MM.1S (cell line): ENCODE measurements around the gene SORCS2.

Experiments
- EZH2 ChIP-seq: fragments of 300-600 bp; sonication (generic); optimal IDR thresholded peaks from 2 replicates; pipeline ENCODE3; 2017; ENCODE audit warnings: low read depth, mild to moderate bottlenecking, antibody characterized with exemption, low read length, mixed read lengths
- TF ChIP-seq, protein P1 (sequence below): fragments of 300-600 bp; sonication (generic); IDR thresholded peaks from 2 replicates; pipeline ENCODE4 v1.5.1; 2016; ENCODE audit warnings: antibody characterized with exemption, low read length, mixed read lengths

DNA sequence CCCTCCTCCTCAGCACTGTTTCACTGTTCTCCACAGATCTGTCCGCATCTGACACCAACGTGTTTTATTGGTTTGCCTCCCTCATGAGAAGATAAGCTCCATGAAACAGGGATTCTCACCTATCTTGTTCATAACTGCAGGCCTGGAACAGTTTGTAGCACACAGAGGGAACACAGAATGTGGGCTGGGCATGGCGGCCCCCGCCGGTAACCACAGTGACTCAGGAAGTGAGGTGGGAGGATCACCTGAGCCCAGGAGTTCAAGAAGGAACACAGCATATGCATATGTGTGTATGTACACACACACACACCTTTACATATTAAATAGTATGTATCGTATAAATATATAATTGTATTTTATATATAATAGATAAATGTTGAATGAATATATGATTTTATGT, 578.7 kb downstream of the SORCS2 start:
- TF ChIP-seq, protein P1, sequence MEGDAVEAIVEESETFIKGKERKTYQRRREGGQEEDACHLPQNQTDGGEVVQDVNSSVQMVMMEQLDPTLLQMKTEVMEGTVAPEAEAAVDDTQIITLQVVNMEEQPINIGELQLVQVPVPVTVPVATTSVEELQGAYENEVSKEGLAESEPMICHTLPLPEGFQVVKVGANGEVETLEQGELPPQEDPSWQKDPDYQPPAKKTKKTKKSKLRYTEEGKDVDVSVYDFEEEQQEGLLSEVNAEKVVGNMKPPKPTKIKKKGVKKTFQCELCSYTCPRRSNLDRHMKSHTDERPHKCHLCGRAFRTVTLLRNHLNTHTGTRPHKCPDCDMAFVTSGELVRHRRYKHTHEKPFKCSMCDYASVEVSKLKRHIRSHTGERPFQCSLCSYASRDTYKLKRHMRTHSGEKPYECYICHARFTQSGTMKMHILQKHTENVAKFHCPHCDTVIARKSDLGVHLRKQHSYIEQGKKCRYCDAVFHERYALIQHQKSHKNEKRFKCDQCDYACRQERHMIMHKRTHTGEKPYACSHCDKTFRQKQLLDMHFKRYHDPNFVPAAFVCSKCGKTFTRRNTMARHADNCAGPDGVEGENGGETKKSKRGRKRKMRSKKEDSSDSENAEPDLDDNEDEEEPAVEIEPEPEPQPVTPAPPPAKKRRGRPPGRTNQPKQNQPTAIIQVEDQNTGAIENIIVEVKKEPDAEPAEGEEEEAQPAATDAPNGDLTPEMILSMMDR: no peak
- TF ChIP-seq EZH2: no peak
